Panc1 (cell line): Measurements from ENCODE around the gene RABGAP1. TPM values are rescaled to one million over a fixed set of nuclear protein-coding genes. Genes with fewer than 3 reads are reported as not detected.

ENCODE experiments used
- ATAC-seq: fragments of 200-7000 bp; cut with Tn5 transposase; 2 replicates; pipeline ENCODE4 v1.9.1; 2020; ENCODE audit warnings: mild to moderate bottlenecking, moderate library complexity
- BruUV-seq: library from RNA; stranded (reverse); fragments of 400-500 nt; replicated peaks from 2 replicates; lab custom pipeline; 2021; lab: Mats Ljungman, UMichigan
- CTCF ChIA-PET: fragments of 300-600 bp; sonication (Branson Sonifier 250); formaldehyde crosslinking; loops from one replicate; lab custom pipeline; 2022; ENCODE audit warnings: antibody characterized with exemption; lab: Charles Lee
- POLR2A ChIA-PET: fragments of 300-600 bp; sonication (Branson Sonifier 250); formaldehyde crosslinking; loops from one replicate; lab custom pipeline; 2022; ENCODE audit warnings: antibody characterized with exemption; lab: Charles Lee
- DNase-seq: peaks from one replicate; pipeline ENCODE4 v3.0.0-alpha.2; 2010; ENCODE audit warnings: low read depth, low spot score
- H3K27ac ChIP-seq: 2 replicates; pipeline ENCODE4 v1.5.1; 2011; ENCODE audit warnings: mild to moderate bottlenecking, low read length, inconsistent platforms
- H3K27me3 ChIP-seq: fragments of 200-500 bp; sonication (Bioruptor generic); 2 replicates; pipeline ENCODE4 v1.6.0; 2014; ENCODE audit warnings: low read length, inconsistent platforms; ENCODE audit not compliant: control insufficient read depth, insufficient read depth
- H3K36me3 ChIP-seq: fragments of 200-500 bp; sonication (Bioruptor generic); 2 replicates; pipeline ENCODE4 v1.5.1; 2014; ENCODE audit warnings: inconsistent platforms, mild to moderate bottlenecking, low read length, moderate library complexity; ENCODE audit not compliant: control insufficient read depth, insufficient read depth
- H3K4me1 ChIP-seq: 2 replicates; pipeline ENCODE4 v1.5.1; 2011; ENCODE audit warnings: inconsistent platforms, mild to moderate bottlenecking, low read length, moderate library complexity; ENCODE audit not compliant: control insufficient read depth, insufficient read depth
- H3K4me3 ChIP-seq, 2 experiments: 2 replicates each; pipeline ENCODE4 v1.5.1; 2011 to 2012; ENCODE audit warnings: low read depth in 2 of 2, low read length in 2 of 2, mild to moderate bottlenecking in 2 of 2, inconsistent platforms in 1 of 2, moderate library complexity in 1 of 2
- H3K9me3 ChIP-seq: fragments of 200-500 bp; sonication (Bioruptor generic); 2 replicates; pipeline ENCODE4 v1.5.1; 2014; ENCODE audit warnings: low read depth, mild to moderate bottlenecking, inconsistent platforms, low read length, moderate library complexity; ENCODE audit not compliant: control insufficient read depth, insufficient read depth
- POLR2AphosphoS5 ChIP-seq: IDR thresholded peaks from 2 replicates; pipeline ENCODE4 v1.6.1; 2012; ENCODE audit warnings: mild to moderate bottlenecking, low read depth, low read length, moderate library complexity
- REST ChIP-seq, 2 experiments: IDR thresholded peaks; 2 replicates each; pipeline ENCODE4 v1.6.1; 2011 to 2012; ENCODE audit warnings: low read depth in 2 of 2, control low read depth in 1 of 2, low read length in 1 of 2, mild to moderate bottlenecking in 1 of 2, moderate library complexity in 1 of 2; ENCODE audit not compliant: insufficient read depth in 1 of 2
- SIN3A ChIP-seq: IDR thresholded peaks from 2 replicates; pipeline ENCODE4 v1.6.1; 2012; ENCODE audit warnings: low read depth, mild to moderate bottlenecking, low read length, moderate library complexity, borderline replicate concordance; ENCODE audit not compliant: insufficient read depth
- TCF7L2 ChIP-seq: IDR thresholded peaks from 2 replicates; pipeline ENCODE4 v1.6.1; 2011; ENCODE audit warnings: mild to moderate bottlenecking, low read depth, low read length, inconsistent platforms
- in situ Hi-C: cut with HindIII; loops from 2 replicates; pipeline ENCODE4 v1.10.0; 2016; ENCODE audit warnings: low sequenced_read_pairs, low pct_unique_long_range_greater_than_20kb
- intact Hi-C: fragments of 100-400 bp; cut with micrococcal nuclease; formaldehyde crosslinking; loops from one replicate; pipeline ENCODE4 v1.10.0; 2022; ENCODE audit not compliant: unreplicated experiment
- total RNA-seq: library from RNA; stranded (reverse); gene quantifications from one replicate; pipeline ENCODE4 v1.2.1, GENCODE V29; 2021; ENCODE audit not compliant: unreplicated experiment
- TF ChIP-seq, protein P1 (sequence below): fragments of 450-650 bp; IDR thresholded peaks from 2 replicates; pipeline ENCODE4 v1.5.1; 2017; ENCODE audit warnings: mild to moderate bottlenecking

The RABGAP1 gene
- total RNA-seq, 1 experiment from 2014 or later, result 41.4 TPM

DNA sequence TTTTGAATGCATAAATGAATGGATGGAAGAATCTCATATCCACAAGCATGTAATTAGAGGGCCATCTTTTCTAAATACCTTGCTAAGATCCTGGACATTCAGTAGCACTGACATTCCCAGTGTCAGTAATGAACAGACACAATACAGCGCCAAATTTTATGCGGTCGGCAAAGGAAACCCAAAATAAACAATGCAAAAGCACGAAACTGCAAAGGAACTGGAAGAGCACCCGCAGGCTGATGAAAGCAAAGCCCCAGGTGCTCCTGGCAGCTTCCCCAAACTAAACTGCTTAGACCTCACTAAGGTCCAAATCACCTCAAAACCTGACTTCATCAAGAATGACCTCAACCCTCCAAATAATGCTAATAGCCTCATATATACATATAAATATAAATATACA is 194.6 kb downstream of the RABGAP1 start:
- CTCF ChIA-PET, result no interaction called here

GRCh38 chr9:123138163-123138562 is 197.3 kb downstream of the RABGAP1 start:
- Histone ChIP-seq H3K36me3 (no peaks in the 10 kb centered on the region; the same call in 1 of the 2 replicates), H3K4me1 (no peaks in the 10 kb centered on the region), H3K27ac (no peak overlapping the region), H3K4me3 (no peak overlapping the region), H3K9me3 (no peaks in the 10 kb centered on the region), H3K27me3 (no peaks in the 10 kb centered on the region)
- in situ Hi-C loops (no loop called here), intact Hi-C loops (no loop called here)
- ChIA-PET CTCF (no interaction called here), POLR2A (no interaction called here)
- ATAC-seq (no peak), DNase-seq (no peak)
- BruUV-seq, result no TSS peak
- TF ChIP-seq POLR2AphosphoS5 (no peak), SIN3A (no peak), REST (IDR thresholded peaks at IDR 0.05; ENCODE audit: insufficient read depth in 1 of 2, low read depth in 2 of 2, low read length in 1 of 2) (no peak), TCF7L2 (no peak)
- TF ChIP-seq, protein P1, sequence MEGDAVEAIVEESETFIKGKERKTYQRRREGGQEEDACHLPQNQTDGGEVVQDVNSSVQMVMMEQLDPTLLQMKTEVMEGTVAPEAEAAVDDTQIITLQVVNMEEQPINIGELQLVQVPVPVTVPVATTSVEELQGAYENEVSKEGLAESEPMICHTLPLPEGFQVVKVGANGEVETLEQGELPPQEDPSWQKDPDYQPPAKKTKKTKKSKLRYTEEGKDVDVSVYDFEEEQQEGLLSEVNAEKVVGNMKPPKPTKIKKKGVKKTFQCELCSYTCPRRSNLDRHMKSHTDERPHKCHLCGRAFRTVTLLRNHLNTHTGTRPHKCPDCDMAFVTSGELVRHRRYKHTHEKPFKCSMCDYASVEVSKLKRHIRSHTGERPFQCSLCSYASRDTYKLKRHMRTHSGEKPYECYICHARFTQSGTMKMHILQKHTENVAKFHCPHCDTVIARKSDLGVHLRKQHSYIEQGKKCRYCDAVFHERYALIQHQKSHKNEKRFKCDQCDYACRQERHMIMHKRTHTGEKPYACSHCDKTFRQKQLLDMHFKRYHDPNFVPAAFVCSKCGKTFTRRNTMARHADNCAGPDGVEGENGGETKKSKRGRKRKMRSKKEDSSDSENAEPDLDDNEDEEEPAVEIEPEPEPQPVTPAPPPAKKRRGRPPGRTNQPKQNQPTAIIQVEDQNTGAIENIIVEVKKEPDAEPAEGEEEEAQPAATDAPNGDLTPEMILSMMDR, result no peak

More for the DNA sequence above, 194.6 kb downstream of the RABGAP1 start:
- intact Hi-C loops (no loop called here), in situ Hi-C loops (no loop called here)
- Histone ChIP-seq H3K27ac (no peak overlapping the region), H3K9me3 (no peaks in the 10 kb centered on the region), H3K27me3 (no peaks in the 10 kb centered on the region), H3K4me3 (no peak overlapping the region), H3K4me1 (no peaks in the 10 kb centered on the region), H3K36me3 (no peaks in the 10 kb centered on the region; the same call in 1 of the 2 replicates)
- ATAC-seq (no peak), DNase-seq (no peak)
- no TSS peak for BruUV-seq
- TF ChIP-seq, protein P1, result no peak
- TF ChIP-seq SIN3A, result no peak
- TF ChIP-seq POLR2AphosphoS5, result no peak
- no peak for TF ChIP-seq TCF7L2
- no peak for TF ChIP-seq REST (IDR thresholded peaks at IDR 0.05; ENCODE audit: insufficient read depth in 1 of 2, low read depth in 2 of 2, low read length in 1 of 2)
- POLR2A ChIA-PET, result no interaction called here
